Measurements from ENCODE around the gene SNX33. TPM values are rescaled to one million over a fixed set of nuclear protein-coding genes. Genes with fewer than 3 reads are reported as not detected.
A peak's percentile ranks its signal among the peaks of the same experiment; 100 is the strongest.

Gene SNX33
- total and polyA plus RNA-seq, 2 of the 13 experiments (the other 11 are each of a cell fraction or from before 2014, with no cell fraction given): 11.0 to 11.6 TPM

GRCh38 chr15:75649045-75649761, 1.5 kb downstream of the SNX33 start (continued):
- no peak for TF ChIP-seq CREM (IDR thresholded peaks at IDR 0.05)
- TF ChIP-seq CREM (CRISPR knock-in tag; IDR thresholded peaks at IDR 0.05): no peak

GRCh38 chr15:75649848-75650247, 2.1 kb downstream of the SNX33 start:
- Histone ChIP-seq H2AFZ (ENCODE audit: low read length) (no peak overlapping the region), H3K4me1 (ENCODE audit: insufficient read depth, low read length) (peaks cover 72% of the 10 kb centered on the region), H3K36me3 (replicated peaks in 1 of 2; ENCODE audit: control insufficient read depth in 1 of 2, insufficient read depth in 2 of 2, low read length in 2 of 2) (peaks cover 0 to 1% of the 10 kb centered on the region in 2 experiments; a peak in 2 of 5 replicates), H3K4me3 (replicated peaks in 1 of 3; ENCODE audit: insufficient read depth in 1 of 3, low read depth in 2 of 3, low read length in 3 of 3) (peak overlapping the region; percentile 21 to 96 (median 33); a peak in 5 of 6 replicates), H3K27ac (ENCODE audit: extremely low read length, insufficient read depth, low read length) (no peak overlapping the region), H3K79me2 (ENCODE audit: insufficient read depth, low read length) (peaks cover 69% of the 10 kb centered on the region), H4K20me1 (ENCODE audit: insufficient read depth, low read length) (peaks cover 17% of the 10 kb centered on the region), H3K9ac (ENCODE audit: insufficient read depth, low read depth, low read length) (peak overlapping the region; percentile 89; the same call in 1 of the 2 replicates), H3K27me3 (ENCODE audit: control insufficient read depth in 1 of 2, insufficient read depth in 2 of 2, low read length in 2 of 2) (no peaks in the 10 kb centered on the region; a peak in 1 of 5 replicates), H3K9me3 (ENCODE audit: low read length) (no peaks in the 10 kb centered on the region), H3K4me2 (ENCODE audit: low read depth, low read length) (peak overlapping the region; percentile 97)
- intact Hi-C loops (cut with micrococcal nuclease; ENCODE audit: unreplicated experiment): loop anchor here (2.0 kb wide), 1 partner anchor 33 kb away; no protein-coding TSS in a partner anchor
- BruUV-seq (replicated peaks): no TSS peak
- ChIA-PET POLR2A (interaction anchor here (1.1 to 5.3 kb wide), 3 partner anchors 11 to 196 kb away, joined by 3 to 47 read pairs (median 8); partner anchors contain the start of gene IMP3), CTCF (ENCODE audit: low intra/inter-chr PET ratio, low total read pairs) (no interaction called here)
- TF ChIP-seq ATF1 (CRISPR knock-in tag; IDR thresholded peaks at IDR 0.05): no peak
- no peak for TF ChIP-seq SMARCE1 (IDR thresholded peaks at IDR 0.05; ENCODE audit: borderline replicate concordance)
- 0 out of 2 replicates have a peak, but pooled peaks have one; percentile 14 for TF ChIP-seq ZNF501 (CRISPR knock-in tag; IDR thresholded peaks at IDR 0.05)
- TF ChIP-seq ZBTB38 (CRISPR knock-in tag; IDR thresholded peaks at IDR 0.05): peak; percentile 99
- peak; percentile 70 for TF ChIP-seq PRPF4 (IDR thresholded peaks at IDR 0.05; ENCODE audit: low read depth, low read length, poor library complexity, severe bottlenecking)
- ATAC-seq: no peak
- DNase-seq (ENCODE audit: low spot score): no peak
- FAIRE-seq: no peak
- WGBS (ENCODE audit: low lambda C conversion rate): 92% methylated on average over 10 of the region's 18 CpGs
- in situ Hi-C loops (cut with HindIII; ENCODE audit: extremely low pct_ligation_motif_present, low pct_unique_long_range_greater_than_20kb): loop anchor here (5.0 to 10.0 kb wide), 2 partner anchors 32 to 285 kb away; partner anchors contain the start of gene MAN2C1
